VCaP (cell line): ENCODE results near the gene PRCP.
"Not testable (repeated sequence)": the region's sequence is repeated elsewhere in the genome, so short reads cannot be mapped to it uniquely, and the experiment has no call there.

Experiments used
- H3K27ac ChIP-seq: fragments of 450-650 bp; 2 replicates; pipeline ENCODE4 v1.5.1; 2017
- TF ChIP-seq, protein P1 (sequence below): fragments of 450-650 bp; conservative IDR thresholded peaks from 2 replicates; pipeline ENCODE4 v1.5.1; 2017; ENCODE audit warnings: mild to moderate bottlenecking, moderate library complexity

Gene PRCP

DNA sequence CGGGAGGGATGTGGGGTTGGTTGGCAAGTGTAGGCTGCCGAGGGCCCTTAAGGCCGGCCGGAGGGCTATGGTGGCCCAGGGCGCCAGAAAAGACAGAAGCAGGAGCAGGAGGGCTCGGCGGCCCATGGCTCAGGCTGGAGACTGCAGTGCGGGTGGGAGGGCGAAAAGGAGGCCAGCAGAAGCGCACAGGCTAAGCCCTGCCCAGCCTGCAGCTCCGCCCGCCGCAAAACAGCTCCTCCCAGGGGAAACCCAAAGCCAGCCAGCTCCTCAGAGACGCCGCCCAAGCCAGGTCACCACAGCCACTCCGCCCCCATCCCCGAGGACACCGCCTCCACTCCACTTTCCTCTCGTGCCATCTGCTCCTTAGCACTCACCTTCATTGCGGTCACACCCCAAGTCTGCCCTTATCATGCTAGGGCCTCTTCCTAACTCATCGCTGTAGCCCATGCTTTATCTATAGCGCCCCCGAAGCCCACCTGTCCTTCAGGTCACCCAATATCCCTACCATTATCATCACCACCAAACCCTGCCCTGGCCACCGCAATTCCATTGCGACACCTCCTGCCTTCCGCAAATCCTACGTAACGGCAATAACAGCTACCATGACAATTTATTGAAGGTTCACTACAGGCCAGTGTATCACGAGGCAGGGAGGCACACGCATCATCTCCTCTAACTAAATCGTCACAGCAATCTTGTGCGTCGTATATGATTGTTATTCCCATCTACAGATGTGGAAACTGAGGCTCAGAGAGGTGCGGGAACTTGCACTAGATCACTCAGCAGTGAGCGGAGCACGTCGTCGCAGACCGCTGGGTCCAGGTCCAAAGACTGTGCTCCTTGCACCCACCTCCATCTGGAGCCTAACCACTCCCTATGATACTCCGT lies at the start of gene PRCP:
TSS of gene PRCP (minus strand) at position 154 of the 888 bp plus-strand sequence. CDS start at position 126, 28 bp downstream.
- peak within 1 kb of the TSS; percentile 83 for H3K27ac ChIP-seq
- TF ChIP-seq, protein P1, sequence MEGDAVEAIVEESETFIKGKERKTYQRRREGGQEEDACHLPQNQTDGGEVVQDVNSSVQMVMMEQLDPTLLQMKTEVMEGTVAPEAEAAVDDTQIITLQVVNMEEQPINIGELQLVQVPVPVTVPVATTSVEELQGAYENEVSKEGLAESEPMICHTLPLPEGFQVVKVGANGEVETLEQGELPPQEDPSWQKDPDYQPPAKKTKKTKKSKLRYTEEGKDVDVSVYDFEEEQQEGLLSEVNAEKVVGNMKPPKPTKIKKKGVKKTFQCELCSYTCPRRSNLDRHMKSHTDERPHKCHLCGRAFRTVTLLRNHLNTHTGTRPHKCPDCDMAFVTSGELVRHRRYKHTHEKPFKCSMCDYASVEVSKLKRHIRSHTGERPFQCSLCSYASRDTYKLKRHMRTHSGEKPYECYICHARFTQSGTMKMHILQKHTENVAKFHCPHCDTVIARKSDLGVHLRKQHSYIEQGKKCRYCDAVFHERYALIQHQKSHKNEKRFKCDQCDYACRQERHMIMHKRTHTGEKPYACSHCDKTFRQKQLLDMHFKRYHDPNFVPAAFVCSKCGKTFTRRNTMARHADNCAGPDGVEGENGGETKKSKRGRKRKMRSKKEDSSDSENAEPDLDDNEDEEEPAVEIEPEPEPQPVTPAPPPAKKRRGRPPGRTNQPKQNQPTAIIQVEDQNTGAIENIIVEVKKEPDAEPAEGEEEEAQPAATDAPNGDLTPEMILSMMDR, result no peak

DNA sequence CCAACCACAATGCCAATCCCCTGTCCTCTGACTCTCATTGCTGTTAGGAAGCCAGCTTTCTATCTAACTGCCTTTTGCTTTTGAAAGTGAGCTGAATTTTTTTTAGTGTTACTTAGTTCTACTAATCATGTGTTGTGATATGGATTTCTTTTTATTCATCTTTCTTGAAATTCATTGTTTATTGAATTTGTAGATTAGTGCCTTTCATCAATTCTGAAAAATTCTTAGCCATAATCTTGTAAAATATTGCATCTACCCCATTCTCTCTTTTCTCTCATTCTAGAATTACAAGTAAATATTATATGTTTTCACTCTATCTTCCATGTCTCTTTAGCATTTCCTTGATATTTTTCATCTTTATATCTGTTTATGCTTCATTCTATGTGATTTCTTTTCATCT lies 49.1 kb upstream of the PRCP start:
- H3K27ac ChIP-seq, result no peak overlapping the region
- TF ChIP-seq, protein P1, result no peak

DNA sequence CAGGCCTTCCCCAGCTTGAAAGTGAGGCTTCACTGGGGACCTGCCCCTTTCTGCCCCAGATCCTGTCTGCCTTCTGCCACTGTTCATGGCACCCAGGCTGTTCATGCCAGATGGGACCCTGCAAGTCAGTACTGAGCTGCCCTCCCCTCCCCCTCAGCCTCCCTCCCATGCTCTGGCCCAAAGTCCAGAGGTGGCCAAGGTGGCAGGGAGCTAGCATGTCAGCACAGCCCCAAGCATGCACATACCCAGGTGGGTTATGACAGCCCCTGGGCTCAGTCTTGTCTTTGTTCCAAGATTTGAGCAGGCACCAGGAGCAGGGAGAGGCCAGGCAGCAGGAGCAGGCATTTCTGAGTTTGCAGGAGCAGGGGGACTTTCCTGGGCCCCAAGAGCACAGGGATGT lies 45.5 kb upstream of the PRCP start:
- H3K27ac ChIP-seq, result no peak overlapping the region
- TF ChIP-seq, protein P1, result no peak

DNA sequence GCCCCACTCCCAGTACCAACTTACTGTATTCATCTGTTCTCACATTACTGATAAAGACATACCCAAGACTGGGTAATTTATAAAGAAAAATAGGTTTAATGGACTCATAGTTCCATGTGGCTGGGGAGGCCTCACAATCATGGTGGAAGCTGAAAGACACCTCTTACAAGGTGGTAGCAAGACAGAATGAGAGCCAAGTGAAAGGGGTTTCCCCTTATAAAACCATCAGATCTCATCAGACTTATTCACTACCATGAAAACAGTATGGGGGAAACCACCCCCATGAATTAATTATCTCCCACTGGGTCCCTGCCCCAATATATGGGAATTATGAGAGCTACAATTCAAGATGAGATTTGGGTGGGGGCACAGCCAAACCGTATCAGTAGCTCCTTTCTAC lies 44.8 kb upstream of the PRCP start:
- not testable (repeated sequence) for H3K27ac ChIP-seq

DNA sequence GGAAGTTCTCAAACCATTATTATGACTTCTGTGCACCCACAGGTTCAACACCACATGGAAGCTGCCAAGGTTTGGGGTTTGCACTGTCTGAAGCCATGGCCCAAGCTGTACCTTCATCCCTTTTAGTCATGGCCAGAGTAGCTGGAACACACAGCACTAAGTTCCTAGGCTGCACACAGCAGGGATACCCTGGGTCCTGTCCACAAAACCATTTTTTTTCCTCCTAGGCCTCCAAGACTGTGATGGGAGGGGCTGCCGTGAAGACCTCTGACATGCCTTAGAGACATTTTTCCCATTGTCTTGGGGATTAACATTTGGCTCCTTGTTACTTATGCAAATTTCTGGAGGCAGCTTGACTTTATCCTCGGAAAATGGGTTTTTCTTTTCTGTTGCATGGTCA lies 44.0 kb upstream of the PRCP start:
- TF ChIP-seq, protein P1, result no peak
- H3K27ac ChIP-seq, result no peak overlapping the region

DNA sequence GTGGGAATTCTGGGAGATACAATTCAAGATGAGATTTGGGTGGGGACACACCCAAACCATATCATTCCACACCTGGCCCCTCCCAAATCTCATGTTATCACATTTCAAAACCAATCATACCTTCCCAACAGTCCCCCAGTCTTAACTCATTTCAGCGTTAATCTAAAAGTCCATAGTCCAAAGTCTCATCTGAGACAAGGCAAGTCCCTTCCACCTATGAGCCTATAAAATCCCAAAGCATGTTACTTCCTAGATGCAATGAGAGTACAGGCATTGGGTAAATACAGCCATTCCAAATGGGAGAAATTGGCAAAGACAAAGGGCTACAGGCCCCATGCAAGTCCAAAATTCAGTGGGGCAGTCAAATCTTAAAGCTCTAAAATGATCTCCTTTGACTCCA lies 43.2 kb upstream of the PRCP start:
- H3K27ac ChIP-seq, result not testable (repeated sequence)

DNA sequence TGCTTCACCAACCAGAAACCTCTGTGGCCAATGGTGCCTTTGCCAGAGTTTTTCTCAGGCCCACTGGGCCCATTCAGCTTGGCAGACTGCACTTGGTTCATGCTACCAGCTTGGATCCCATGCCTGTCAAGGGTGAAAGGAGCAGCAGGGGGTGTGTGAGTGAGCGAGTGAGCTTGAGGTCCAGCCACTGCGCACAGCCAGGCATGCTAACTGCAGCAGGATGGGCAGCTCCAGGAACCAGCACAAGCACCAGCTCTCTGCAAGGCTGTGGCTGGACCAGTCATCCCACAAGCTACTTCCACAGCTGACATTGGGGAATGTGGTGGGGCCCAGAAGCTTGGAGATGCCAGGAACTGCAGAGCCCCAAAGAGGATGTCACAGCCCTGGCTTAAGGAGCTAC lies 42.1 kb upstream of the PRCP start:
- H3K27ac ChIP-seq, result no peak overlapping the region
- TF ChIP-seq, protein P1, result no peak

DNA sequence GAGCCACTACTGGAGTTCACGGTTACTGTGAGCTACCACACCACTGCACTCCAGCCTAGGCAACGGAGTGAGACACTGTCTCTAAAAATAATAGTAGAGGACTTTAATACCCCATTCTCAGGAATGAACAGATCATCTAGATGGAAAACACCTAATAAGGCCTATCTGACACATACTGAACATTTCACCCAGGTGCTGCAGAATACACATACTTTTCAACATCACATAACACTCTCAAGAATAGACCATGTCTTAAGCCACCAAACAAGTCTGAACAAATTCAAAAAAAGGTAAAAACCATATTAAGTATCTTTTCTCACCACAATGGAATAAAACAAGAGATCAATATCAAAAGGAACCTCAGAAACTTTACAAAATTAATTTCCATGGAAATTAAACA lies 39.2 kb upstream of the PRCP start:
- TF ChIP-seq, protein P1, result no peak
- no peak overlapping the region for H3K27ac ChIP-seq
